Hematopoietic multipotent progenitor cell treated with erythropoietin and hydrocortisone succinate and interleukin-3 and kit ligand, for 15 days (in vitro differentiated cells): ENCODE results near the gene GABRR1.

Experiments
- DNase-seq: peaks from one replicate; pipeline ENCODE4 v3.0.0-alpha.2; 2015; ENCODE audit warnings: low spot score

The GABRR1 gene

DNA sequence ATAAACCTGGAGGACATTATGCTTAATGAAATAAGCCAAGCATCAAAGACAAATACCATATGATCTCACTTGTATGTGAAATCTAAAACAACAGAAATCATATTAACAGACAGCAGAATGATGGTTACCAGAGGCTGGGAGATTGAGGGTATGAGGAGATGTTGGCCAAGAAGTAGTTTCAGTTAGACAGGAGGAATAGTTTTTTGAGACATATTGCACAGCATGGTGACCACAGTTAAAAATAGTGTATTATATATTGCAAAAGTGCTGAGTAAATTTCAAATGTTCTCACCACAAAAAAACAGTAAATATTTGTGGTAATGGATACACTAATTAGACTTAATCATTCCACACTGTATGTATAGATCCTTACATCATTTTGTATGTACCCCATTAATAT, 1.8 kb downstream of the GABRR1 start:
- DNase-seq = no peak

DNA sequence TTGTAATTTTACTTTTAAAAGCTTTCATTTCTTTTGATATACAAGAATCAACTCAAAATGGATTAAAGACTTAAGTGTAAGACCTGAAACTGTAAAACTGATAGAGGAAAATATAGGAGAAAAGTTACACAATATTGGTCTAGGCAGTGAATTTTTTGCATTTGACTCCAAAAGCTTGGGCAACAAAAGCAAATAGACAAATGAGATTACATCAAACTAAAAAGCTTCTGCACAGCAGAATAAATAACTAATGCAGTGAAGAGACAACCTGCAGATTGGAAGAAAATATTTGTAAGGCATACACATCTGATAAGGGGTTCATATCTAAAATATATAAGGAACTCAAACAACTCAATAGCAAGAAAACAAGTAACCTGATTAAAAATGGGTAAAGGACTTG, 3.0 kb downstream of the GABRR1 start:
- DNase-seq = no peak

DNA sequence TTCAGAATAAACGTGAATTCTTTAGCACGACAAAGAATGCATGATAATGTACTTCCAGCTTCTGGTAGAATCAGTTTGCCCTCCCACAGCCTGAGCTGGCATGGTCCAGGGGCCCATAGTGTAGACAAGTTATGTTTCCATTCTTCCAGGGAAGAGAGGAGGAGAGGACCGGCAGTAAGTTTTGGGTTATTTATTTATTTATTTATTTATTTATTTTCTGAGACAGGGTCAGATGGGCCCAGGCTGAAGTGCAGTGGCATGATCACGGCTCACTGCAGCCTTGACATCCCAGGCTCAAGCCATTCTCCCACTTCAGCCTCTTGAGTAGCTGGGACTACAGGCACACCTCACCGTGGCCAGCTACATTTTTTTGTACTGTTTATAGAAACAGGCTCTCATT, 4.7 kb downstream of the GABRR1 start:
- DNase-seq = no peak

DNA sequence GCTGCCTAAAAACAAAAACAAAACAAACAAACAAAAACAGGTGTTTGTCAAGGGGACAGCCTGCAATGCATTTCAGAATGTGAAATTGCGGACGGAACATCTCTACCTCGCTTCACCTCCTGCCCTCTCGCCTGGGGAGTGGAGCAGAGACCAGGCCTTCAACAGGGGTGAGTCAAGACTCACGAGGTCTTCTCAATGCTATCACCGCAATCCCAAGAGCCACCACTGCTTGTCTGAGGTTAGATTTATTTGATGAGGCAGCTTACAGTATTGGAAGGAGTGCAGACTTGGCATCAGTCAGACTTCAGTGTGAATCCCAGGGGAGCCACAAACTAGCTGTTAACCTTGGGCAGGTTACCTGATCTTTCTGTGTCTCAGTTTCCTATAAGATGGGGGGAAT, 7.7 kb downstream of the GABRR1 start:
- DNase-seq = no peak

DNA sequence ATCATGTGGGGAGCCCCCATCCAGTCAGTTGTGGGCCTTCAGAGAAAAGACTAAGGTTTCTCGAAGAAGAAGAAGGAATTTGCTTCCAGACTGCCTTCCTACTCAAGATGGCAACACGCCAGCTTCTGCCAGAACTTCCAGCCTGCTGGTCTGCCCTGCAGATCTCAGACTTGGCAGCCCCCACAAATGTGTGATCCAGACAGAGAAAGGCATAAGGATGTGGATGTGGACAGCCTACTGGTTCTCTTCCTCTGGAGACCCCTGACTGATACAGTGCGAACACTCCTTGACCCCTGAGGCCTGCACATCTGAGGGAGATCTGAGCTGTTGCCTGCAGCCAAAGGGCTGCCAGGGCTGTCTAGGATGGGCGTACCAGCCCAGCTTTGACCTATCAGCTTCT, 8.6 kb downstream of the GABRR1 start:
- DNase-seq = no peak

DNA sequence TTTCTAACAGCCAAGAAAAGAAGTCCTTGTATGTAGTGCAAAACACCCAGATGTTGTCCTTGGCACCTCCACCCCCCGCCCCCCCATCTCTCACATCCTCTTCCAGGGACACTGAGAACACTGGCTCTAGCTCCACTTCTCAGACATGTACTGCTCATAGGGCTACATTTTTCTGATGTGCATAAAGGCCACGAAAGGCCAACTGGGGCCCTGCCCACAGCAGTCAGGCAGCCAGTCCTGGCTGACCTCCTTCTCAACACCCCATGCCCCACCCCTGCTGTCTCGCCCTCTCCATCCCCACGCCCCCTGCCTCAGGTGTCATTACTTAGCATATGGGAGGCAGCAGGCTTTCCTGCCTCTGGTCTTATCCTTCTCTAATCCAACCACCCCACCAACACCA, 11.3 kb downstream of the GABRR1 start:
- no peak for DNase-seq

DNA sequence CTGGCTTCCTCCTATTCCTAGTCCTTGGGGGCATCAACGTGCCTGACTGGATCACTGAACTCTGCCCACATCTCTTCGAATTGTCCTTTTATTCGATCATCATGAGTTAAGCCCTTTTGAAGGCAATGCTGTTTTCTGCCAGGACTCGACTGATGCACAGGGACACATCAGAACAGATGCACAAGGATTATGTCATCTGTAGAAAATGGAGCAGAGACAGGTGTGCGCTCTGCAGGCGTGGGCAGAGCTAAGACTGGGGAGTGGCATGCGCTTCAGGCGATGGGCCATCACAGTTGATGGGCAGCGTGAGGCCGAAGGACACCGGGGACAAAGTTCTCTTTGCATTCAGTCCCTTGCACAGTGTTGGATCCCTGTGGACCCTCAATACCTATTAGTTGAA, 13.1 kb downstream of the GABRR1 start:
- no peak for DNase-seq

DNA sequence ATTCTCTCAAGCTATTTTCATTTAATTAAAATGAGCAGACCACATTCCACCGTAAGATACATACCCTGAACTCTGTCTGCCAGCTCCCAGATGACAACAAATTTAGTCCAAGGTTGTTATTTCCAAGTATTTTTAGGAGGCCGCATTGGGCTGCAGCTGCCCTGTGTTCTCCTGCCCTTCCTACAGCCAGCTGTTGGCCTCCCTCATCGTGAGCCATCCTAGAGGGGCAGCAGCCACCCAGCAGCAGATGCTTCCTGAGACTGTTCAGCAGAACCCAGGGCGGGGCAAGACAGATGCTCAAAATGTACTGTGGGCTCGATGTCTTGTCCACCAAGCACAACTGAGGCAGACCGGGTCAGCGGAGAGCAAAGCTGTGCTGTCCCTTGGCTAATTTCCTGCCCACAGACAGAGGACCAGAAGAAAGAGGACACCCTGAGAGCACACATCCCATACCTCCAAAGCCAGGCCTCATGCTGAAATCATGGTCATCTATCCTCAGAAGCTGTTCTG, 16.4 kb downstream of the GABRR1 start:
- DNase-seq = no peak

DNA sequence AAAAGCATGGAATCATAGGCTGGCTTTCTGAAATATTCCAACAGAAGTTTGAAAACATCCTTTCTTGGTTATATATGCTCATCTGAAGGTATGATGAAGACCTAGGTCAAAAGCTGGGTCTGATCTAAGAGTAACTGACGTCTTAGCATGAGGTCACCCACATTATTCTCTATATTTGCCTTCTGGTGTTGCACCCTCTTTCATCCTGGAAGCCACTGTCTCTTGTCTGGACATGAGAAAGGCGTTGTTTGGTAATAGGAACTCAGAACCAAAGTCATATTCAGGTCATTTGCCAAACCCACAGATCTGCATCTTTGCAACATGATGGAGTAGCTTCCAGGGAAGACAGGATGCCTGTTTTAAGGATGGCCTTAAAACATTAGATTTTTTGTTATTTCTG, 17.6 kb downstream of the GABRR1 start:
- no peak for DNase-seq

DNA sequence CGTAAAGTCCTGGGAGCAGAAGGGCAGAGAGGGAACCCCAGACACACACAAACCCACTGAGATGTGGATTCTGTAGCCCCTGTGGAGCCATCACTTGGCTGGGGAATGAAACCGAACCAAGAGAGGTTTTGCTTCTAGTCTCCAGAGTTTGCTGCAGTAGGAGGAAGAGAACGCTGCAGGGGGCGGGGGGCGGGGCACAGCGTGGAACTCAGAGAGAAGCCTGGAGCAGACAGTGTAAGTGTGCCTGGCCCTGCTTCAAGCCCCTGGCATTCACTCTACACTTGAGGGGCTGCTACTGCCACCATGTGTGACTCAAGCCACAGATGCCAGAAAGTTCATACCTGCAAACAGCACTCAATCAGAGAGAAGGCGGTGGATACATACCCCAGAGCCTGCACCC, 18.9 kb downstream of the GABRR1 start:
- no peak for DNase-seq

DNA sequence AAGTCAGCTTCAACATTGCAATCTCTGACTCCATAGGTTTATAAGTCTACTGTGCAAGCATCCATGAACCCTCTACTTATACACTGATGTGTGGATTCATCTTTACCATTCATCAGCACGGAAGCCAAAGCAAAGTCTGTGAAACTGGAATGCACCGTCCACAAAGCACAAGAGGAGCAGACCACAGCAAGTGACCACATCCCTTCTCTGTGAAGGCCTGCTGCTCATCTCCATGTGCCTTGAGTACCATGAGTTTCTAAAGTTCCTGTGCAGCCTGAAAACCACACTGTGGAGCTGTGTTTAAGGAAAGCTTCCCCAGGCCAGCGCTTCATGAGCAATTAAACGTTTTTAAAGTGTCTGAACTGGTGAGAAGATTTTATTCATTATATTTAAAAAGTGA, 20.0 kb downstream of the GABRR1 start:
- DNase-seq = no peak

DNA sequence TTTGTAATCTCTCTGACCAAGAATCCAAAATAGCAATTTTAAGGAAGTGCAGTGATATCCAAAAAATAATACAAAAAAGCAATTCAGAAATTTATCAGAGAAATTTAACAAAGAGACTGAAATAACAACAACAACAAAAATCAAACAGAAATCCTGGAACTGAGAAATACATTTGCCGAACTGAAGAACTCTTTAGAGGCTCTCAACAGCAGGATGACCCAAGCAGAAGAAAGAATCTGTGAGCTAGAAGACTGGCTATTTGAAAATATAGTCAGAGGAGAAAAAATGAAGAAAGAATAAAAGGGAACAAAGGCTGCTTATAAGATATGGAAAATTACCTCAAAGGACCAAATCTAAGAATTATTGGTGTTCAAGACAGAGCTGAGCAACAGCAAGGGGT, 22.6 kb downstream of the GABRR1 start:
- DNase-seq = no peak

DNA sequence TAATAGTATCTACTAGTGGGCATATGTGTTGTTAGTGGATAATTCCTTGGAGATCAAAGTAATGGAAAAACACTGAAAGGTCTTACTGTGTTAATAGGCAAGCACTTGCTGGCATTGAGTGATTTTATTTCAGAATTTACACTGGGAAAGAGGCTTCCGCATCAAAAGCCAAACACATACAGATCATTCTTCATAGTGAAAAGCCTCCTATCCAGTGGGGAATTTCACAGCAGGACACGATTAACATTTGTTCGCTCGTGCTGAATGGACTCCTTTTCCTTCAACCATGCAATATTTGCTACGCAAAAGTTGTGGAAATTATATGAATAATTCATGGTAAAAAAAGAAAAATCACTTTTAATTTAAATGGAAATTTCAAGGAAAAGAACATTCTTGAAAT, 26.4 kb downstream of the GABRR1 start:
- DNase-seq = no peak

DNA sequence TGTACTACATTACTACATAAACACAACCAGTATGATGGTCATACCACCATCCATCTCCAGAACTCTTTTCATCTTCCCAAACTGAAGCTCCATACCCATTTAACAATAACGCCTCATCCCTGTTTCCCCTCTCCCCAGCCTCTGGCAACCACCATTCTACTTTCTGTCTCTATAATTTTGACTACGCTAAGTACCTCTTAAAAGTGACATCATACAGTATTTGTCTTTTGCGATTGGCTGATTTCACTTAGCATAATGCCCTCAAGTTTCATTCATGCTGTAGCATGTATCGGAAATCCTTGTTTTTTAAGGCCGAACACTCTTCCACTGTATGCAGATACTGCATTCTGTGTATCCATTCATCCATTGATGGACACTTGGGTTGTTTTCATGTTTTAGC, 29.7 kb downstream of the GABRR1 start:
- no peak for DNase-seq

DNA sequence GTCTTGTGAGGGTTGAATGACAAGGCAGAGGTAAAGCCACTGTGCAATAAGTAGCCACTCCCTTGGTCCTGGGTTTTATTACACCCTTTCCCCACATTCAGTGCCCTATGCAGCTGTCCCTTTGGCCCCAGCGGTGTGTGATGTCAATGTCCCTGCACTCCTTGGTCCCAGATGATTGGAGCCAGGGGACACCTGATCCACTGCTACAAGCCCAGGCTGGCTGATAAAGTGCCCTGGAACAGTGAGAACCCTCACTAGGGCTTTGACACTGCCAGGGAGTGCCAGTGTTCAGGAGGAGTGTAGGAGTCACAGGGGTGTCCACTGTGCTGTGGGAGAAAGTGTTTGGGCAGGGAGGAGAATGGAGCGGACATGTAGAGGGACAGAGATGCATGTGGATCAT, 30.4 kb downstream of the GABRR1 start:
- no peak for DNase-seq

DNA sequence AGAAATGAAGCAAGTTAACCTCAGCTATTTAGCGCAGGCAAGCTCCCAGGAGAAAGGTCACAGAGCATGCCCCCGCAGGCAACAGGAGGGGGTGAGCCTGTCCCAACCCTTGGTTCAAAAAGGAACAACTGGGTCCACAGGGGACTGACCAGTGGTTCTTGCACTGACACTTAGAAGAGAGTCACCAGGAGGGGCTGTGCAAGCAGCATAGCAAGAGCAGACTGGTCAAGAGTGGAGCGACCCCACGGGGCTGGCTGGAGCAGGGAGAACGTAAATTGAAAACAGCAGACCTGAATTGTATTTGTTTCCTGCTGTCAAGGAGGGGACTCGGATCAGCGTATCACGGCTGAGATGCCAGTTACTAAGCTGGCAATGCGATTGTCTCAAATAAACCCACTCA, 32.8 kb downstream of the GABRR1 start:
- no peak for DNase-seq

DNA sequence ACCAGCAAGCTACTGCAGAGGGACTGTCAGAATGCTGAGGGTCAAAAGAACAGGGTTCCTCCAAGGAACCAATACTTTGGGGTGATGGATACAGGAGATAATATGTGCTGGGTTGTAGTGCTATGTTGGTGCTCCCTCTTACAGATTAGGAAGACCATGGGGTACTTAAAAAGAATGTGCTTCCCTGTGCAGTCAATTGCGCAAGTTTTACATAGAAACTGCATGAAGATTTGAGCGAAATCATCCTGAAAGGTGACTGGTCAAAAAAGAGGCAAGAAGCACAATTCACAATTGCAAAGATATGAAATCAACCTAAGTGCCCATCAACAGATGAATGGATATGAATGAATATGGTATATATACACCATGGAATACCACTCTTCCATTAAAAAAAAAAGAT, 33.9 kb downstream of the GABRR1 start:
- no peak for DNase-seq

DNA sequence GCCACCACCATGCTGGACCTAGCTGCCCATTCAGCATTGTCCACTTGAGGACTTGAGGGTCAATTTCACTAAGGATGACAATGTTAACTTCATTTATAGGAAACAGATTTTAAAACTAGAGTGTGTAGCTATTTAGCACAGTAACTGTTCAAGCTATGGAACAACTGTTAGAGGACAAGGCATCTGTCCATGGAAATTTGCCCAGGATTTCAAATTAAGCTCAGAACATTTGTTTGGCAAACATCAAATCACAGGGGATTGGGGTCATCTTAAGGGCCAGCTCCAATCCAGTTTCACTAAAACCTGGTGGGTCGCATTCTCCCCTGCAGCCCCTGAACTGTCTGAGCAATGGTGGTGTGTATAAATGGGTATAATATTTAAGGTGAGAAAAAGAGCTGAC, 36.2 kb downstream of the GABRR1 start:
- DNase-seq = no peak

DNA sequence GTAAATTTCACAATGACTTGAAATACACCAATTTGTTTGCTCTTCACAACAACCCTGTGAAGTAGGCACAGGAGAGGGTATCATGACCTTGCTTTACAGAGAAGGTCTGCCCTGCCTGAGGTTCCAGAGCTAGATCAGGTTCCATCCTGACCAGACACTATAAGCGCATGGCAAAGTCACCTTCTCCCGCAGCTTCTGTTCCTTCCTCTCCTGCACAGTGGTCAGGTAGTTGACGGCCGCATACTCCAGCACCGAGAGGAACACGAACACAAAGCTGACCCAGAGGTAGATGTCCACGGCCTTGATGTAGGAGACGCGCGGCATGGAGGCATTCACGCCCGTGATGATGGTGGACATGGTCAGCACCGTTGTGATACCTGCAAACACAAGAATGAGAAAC, 37.0 kb downstream of the GABRR1 start:
- no peak for DNase-seq

DNA sequence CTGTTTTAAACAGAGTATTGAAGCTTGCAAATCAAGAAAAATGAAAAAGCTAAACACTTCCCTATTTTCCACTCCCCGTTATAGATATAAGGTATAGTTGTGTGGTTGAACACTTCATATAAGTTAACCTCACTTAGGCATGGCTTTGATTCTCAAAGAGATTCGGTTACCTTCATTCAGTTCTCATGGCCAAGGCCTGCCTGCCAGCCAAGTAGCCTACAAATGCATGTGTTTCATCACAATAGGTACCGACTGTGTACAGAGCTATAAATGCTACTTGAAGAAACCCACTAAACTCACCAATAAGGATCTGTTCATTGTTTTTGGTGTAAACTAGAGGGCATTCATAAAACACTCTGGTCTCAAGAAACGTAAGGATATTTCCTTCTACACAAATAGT, 43.5 kb downstream of the GABRR1 start:
- no peak for DNase-seq

DNA sequence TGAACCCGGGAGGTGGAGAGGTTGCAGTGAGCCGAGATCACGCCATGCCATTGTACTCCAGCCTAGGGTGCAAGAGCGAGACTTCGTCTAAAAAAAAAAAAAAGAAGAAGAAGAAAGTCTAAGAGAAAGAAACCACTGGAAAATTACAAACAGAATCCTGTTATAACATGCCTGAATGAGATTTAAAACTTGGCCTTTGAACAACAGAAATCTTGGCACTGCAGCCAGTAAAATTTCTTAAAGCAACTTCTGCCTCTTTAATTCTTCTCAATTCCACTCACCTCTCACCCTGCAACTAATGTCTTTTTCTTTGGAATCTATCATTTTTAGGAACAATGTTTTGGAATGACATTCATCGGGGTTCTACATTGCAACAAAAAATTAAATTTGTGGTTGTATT, 45.0 kb downstream of the GABRR1 start:
- DNase-seq = no peak

DNA sequence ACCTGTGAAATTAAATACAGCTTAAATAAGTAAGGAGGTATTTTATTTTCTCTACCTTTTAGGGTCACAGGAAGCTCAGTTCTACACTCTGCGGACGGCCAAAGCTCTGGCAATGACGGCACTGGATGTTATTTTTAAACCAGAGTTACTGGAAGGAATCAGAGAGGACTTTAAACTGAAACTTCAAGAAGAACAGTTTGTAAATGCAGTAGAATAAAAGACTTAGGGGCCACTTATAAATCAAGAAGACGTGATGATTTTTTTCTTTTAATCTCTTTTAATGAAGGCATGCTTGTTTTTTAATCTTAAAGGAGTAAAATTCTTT, 55.1 kb downstream of the GABRR1 start:
- DNase-seq = no peak

DNA sequence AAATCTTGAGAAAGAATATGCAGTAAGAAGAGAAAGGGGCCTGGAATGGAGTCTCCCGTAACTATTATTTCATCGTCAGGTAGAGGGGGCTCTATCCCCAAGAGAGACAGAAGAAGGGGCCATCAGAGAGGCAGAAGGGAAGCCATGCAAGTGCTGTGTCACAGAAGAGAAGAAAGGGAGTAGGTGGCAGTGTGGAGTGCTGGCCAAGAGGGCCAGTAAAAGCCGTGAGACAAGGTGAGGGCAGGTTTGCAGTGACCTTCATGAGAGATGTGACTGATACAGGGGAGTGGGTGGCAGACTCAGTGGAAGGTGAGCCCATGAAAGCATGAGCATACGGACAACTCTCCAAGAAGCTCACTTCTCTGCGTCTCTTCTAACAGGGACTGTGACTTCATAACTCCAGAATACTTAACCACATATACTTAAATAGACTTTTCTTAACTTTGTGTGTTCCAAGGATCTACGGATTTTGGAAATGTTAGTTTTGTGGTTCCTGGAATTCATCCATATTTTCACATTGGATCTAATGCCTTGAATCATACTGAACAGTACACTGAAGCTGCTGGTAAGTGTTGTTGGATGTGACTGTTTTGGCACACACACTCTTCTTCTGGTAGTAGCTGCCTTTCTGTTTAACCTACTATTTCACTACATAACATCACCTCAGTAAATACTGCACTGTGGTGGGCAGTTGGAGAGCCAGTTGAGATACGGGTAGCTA, 55.7 kb downstream of the GABRR1 start:
- DNase-seq = no peak

DNA sequence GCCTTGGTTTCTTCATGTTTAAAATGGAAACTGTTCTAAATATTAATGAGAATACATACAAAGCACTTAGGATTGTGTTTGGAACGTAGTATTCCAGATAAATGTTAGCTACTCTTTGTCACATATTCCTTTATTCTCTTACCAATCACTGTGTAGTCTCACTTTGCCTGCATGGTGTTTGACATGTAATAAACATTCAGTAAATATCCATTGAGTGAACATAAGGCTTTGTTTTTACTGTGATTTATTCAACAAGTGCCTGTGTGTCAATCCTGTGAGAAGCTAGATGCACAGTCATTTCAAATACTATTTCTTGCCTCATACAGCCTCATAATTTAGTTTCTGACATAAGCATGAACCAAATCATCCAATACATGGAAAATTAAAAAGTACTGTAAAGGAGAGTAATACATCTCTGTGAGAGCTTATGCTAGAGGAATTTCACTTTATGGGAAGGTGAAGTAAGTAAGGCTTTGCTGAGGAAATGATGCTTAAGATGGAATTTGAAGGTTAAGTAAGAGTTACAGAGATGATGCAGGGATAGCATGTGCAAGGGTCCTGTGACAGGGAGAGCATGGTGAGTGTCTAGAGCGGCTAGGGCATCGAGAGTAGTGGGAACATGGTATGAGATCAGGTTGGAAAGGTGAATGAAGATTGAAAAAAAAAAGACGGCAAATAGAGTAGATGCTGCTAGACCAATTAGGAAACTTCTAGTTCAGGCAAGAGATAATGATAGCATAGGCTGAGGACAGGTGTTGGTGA, 56.6 kb downstream of the GABRR1 start:
- no peak for DNase-seq
